Ishikawa (cell line): ENCODE measurements around the gene TMEM115.

ENCODE experiments used
- CEBPB ChIP-seq: IDR thresholded peaks from 2 replicates; pipeline ENCODE4 v1.6.1; 2012
- CREB1 ChIP-seq: IDR thresholded peaks from 2 replicates; pipeline ENCODE4 v1.6.1; 2012; ENCODE audit warnings: low read depth
- EGR1 ChIP-seq: IDR thresholded peaks from 2 replicates; pipeline ENCODE4 v1.6.1; 2012
- EP300 ChIP-seq: IDR thresholded peaks from 2 replicates; pipeline ENCODE4 v1.6.1; 2012; ENCODE audit warnings: borderline replicate concordance
- FOXM1 ChIP-seq: IDR thresholded peaks from 2 replicates; pipeline ENCODE4 v1.6.1; 2012; ENCODE audit warnings: low read depth, borderline replicate concordance
- MAX ChIP-seq: IDR thresholded peaks from 2 replicates; pipeline ENCODE4 v1.6.1; 2012
- NFIC ChIP-seq: IDR thresholded peaks from 2 replicates; pipeline ENCODE4 v1.6.1; 2012
- RAD21 ChIP-seq: IDR thresholded peaks from 2 replicates; pipeline ENCODE4 v1.6.1; 2012; ENCODE audit warnings: low read depth
- REST ChIP-seq: IDR thresholded peaks from 2 replicates; pipeline ENCODE4 v1.6.1; 2012; ENCODE audit warnings: low read depth, mild to moderate bottlenecking
- TAF1 ChIP-seq: IDR thresholded peaks from 2 replicates; pipeline ENCODE4 v1.6.1; 2012; ENCODE audit warnings: low read depth, mild to moderate bottlenecking
- TCF12 ChIP-seq: IDR thresholded peaks from 2 replicates; pipeline ENCODE4 v1.6.1; 2012; ENCODE audit warnings: low read depth
- TEAD4 ChIP-seq: IDR thresholded peaks from 2 replicates; pipeline ENCODE4 v1.6.1; 2012
- YY1 ChIP-seq: IDR thresholded peaks from 2 replicates; pipeline ENCODE4 v1.6.1; 2012; ENCODE audit warnings: low read depth
- ZBTB7A ChIP-seq: IDR thresholded peaks from 2 replicates; pipeline ENCODE4 v1.6.1; 2012; ENCODE audit warnings: low read depth
- TF ChIP-seq, protein P1 (sequence below): IDR thresholded peaks from 2 replicates; pipeline ENCODE4 v1.6.1; 2012

Gene TMEM115

GRCh38 chr3:50350213-50350526 is 9.2 kb downstream of the TMEM115 start:
- no peak for TF ChIP-seq TAF1
- TF ChIP-seq MAX, result no peak
- TF ChIP-seq CEBPB, result no peak
- TF ChIP-seq ZBTB7A, result no peak

- no peak for TF ChIP-seq TEAD4
- TF ChIP-seq RAD21, result peak; percentile 74
Measured at GRCh38 chr3:50347187-50347813, 12.0 kb downstream of the TMEM115 start.

DNA sequence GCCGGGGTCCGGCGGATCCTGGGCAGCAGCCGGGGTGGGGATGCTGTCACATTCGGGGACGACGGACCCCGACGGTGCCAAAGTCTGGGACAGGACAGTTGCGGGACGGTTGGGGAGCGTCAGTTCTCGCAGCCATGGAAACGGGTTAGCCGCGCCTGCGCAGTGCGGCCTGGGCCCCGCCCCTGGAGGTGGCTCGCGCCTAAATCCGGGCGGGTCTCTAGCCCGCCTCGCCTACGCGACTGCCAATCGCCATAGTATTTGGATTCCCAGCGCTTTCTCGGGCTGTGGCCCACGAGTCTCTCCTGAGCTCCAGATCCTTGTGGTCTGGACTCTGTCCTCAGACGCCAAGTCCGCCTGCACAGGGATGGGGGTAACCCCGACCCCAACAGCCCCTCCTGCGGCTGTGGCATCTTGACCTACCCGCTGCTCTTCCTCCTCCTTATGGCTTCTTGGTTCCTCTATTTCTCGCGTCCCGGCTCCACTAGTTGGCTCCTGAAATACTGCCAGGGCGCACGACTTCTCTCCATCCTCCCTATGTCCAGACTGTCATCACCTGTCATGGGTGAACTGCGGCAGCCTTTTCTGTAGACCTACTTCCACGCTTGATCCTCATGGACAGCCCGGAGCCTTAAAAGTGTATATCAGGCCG is 13.6 kb downstream of the TMEM115 start, which contains the start of gene ZMYND10:
Gene ZMYND10 (minus strand): TSS at position 147 of the 649 bp plus-strand sequence. CDS start 153 bp downstream, outside the sequence.
- TF ChIP-seq CREB1, result no peak
- no peak for TF ChIP-seq CEBPB
- no peak for TF ChIP-seq EP300
- TF ChIP-seq FOXM1, result no peak
- no peak for TF ChIP-seq TEAD4
- no peak for TF ChIP-seq ZBTB7A
- TF ChIP-seq RAD21, result no peak

DNA sequence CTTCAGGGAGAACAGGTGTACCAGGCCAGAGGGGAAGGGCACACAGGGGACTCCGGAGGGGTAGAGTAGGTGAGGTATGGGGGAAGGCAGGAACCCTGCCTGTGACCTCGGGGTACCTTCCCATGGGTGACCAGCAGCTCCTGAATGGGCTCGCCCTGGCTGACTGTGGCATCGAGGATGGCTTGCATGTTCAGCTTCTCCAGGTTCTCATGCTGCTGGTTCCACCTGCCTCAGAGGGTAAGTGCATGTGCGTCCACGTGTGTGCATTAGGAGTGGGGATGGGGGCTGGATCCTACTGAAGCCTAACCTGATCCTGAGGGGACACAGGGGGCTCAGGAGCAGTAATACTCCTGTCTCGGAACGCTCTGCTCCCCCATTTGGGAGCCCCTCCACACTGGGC is 14.3 kb downstream of the TMEM115 start:
- TF ChIP-seq CEBPB (no peak), FOXM1 (no peak), ZBTB7A (no peak), EP300 (no peak), CREB1 (no peak)

GRCh38 chr3:50342813-50343633 is 16.3 kb downstream of the TMEM115 start:
- TF ChIP-seq CEBPB, result no peak
- no peak for TF ChIP-seq EGR1
- TF ChIP-seq RAD21, result no peak
- no peak for TF ChIP-seq REST
- no peak for TF ChIP-seq NFIC
- TF ChIP-seq EP300, result no peak
- no peak for TF ChIP-seq TEAD4
- TF ChIP-seq FOXM1, result no peak
- no peak for TF ChIP-seq MAX
- no peak for TF ChIP-seq ZBTB7A
- TF ChIP-seq, protein P1, sequence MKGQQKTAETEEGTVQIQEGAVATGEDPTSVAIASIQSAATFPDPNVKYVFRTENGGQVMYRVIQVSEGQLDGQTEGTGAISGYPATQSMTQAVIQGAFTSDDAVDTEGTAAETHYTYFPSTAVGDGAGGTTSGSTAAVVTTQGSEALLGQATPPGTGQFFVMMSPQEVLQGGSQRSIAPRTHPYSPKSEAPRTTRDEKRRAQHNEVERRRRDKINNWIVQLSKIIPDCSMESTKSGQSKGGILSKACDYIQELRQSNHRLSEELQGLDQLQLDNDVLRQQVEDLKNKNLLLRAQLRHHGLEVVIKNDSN, result no peak
- no peak for TF ChIP-seq TAF1
- TF ChIP-seq TCF12, result no peak
- no peak for TF ChIP-seq YY1
- TF ChIP-seq CREB1, result no peak

DNA sequence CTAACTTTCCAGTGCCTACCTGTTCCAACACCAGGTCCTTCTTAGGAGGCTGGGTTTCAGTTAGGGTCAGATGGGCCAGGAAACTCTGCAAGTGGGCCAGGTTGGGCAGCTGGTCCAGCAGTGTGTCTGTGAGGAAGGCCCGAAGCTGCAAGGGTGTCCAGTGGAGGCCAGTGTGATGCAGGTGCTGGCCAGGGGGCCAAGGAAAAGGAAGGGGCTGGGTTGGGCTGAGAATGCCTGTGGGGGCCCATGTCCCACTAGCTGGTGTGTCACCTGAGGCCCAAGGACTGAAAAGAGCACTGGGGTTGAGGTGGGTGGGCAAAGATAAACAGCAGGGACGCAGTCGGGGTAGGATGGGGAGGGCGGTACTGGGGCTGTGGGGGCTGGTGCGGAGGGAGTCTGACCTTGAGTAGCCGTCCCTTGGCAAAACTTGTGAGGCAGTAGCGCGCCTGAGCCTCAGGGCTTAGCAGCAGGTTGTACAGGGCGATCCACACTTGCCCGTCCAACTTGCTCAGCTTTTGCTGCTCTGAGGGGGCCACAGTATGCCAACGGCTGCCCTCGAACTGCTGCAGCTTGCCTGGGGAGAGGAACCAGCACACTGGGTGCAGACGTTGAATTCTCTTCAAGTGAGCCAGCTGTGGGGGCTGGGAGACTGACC is 17.2 kb downstream of the TMEM115 start:
- TF ChIP-seq TCF12, result no peak
- TF ChIP-seq MAX, result no peak
- no peak for TF ChIP-seq EGR1
- TF ChIP-seq CEBPB, result no peak

GRCh38 chr3:50341537-50341936 is 17.8 kb downstream of the TMEM115 start:
- TF ChIP-seq TEAD4 (no peak), YY1 (no peak), REST (no peak), MAX (no peak), EGR1 (no peak), RAD21 (no peak), CEBPB (no peak), FOXM1 (no peak), ZBTB7A (no peak)
- TF ChIP-seq, protein P1, result no peak
